OCI-LY1 (cell line): ENCODE measurements around the gene ATP6V1A.

Experiments
- H2AFZ ChIP-seq: fragments of 200-600 bp; sonication (generic), shearing (Covaris generic); 2 replicates; pipeline ENCODE4 v1.6.0; 2014; ENCODE audit warnings: antibody characterized with exemption, mild to moderate bottlenecking, low read length
- H3F3A ChIP-seq: fragments of 200-600 bp; sonication (generic), shearing (Covaris generic); 2 replicates; pipeline ENCODE4 v1.6.0; 2014; ENCODE audit warnings: mild to moderate bottlenecking, antibody characterized with exemption, low read length, moderate library complexity; ENCODE audit not compliant: insufficient read depth
- H3K27ac ChIP-seq: fragments of 200-600 bp; sonication (generic); 2 replicates; pipeline ENCODE4 v1.5.1; 2014; ENCODE audit warnings: low read length, mixed run types, mild to moderate bottlenecking, low read depth; ENCODE audit not compliant: poor library complexity, severe bottlenecking
- H3K27me3 ChIP-seq: fragments of 200-600 bp; sonication (generic); 2 replicates; pipeline ENCODE4 v1.6.0; 2014; ENCODE audit warnings: antibody characterized with exemption, mild to moderate bottlenecking, low read length, moderate library complexity; ENCODE audit not compliant: insufficient read depth
- H3K36me3 ChIP-seq: fragments of 200-600 bp; sonication (generic); 2 replicates; pipeline ENCODE4 v1.6.1; 2014; ENCODE audit warnings: mild to moderate bottlenecking, antibody characterized with exemption, low read length, moderate library complexity, mixed read lengths; ENCODE audit not compliant: insufficient read depth
- H3K4me1 ChIP-seq: fragments of 200-600 bp; sonication (generic); 2 replicates; pipeline ENCODE4 v1.5.1; 2014; ENCODE audit warnings: mild to moderate bottlenecking, low read length, moderate library complexity; ENCODE audit not compliant: insufficient read depth, severe bottlenecking
- H3K4me2 ChIP-seq: fragments of 200-600 bp; sonication (generic), shearing (Covaris generic); 2 replicates; pipeline ENCODE4 v1.6.1; 2014; ENCODE audit warnings: low read length
- H3K4me3 ChIP-seq: fragments of 200-600 bp; sonication (generic); 2 replicates; pipeline ENCODE4 v1.5.1; 2014; ENCODE audit warnings: low read length, low read depth, mild to moderate bottlenecking, mixed read lengths; ENCODE audit not compliant: poor library complexity, severe bottlenecking
- H3K79me2 ChIP-seq: fragments of 200-600 bp; shearing (Covaris generic); 2 replicates; pipeline ENCODE4 v1.6.1; 2016; ENCODE audit warnings: mixed run types, low read length, mixed read lengths; ENCODE audit not compliant: insufficient read depth
- H3K9ac ChIP-seq: fragments of 200-600 bp; sonication (generic), shearing (Covaris generic); 2 replicates; pipeline ENCODE4 v1.6.1; 2014; ENCODE audit warnings: mild to moderate bottlenecking, low read length, mixed read lengths
- H3K9me2 ChIP-seq: fragments of 200-600 bp; sonication (generic), shearing (Covaris generic); 2 replicates; pipeline ENCODE4 v1.6.1; 2014; ENCODE audit warnings: low read depth, mild to moderate bottlenecking, low read length, mixed read lengths
- H3K9me3 ChIP-seq: fragments of 200-600 bp; shearing (Covaris generic); 2 replicates; pipeline ENCODE4 v1.6.1; 2014; ENCODE audit warnings: low read length, mixed read lengths
- H4K20me1 ChIP-seq: fragments of 200-600 bp; sonication (generic), shearing (Covaris generic); 2 replicates; pipeline ENCODE4 v1.6.0; 2016; ENCODE audit warnings: mild to moderate bottlenecking, low read length; ENCODE audit not compliant: insufficient read depth
- EZH2 ChIP-seq: fragments of 200-600 bp; sonication (generic), shearing (Covaris generic); IDR thresholded peaks from 2 replicates; pipeline ENCODE4 v1.8.0; 2017; ENCODE audit warnings: borderline replicate concordance, mixed run types, mild to moderate bottlenecking, antibody characterized with exemption, low read length, moderate library complexity, mixed read lengths
- TF ChIP-seq, protein P1 (sequence below): fragments of 200-600 bp; sonication (generic), shearing (Covaris generic); IDR thresholded peaks from 2 replicates; pipeline ENCODE4 v1.5.1; 2017; ENCODE audit warnings: mild to moderate bottlenecking, antibody characterized with exemption, low read length, moderate library complexity, mixed read lengths

Gene ATP6V1A

DNA sequence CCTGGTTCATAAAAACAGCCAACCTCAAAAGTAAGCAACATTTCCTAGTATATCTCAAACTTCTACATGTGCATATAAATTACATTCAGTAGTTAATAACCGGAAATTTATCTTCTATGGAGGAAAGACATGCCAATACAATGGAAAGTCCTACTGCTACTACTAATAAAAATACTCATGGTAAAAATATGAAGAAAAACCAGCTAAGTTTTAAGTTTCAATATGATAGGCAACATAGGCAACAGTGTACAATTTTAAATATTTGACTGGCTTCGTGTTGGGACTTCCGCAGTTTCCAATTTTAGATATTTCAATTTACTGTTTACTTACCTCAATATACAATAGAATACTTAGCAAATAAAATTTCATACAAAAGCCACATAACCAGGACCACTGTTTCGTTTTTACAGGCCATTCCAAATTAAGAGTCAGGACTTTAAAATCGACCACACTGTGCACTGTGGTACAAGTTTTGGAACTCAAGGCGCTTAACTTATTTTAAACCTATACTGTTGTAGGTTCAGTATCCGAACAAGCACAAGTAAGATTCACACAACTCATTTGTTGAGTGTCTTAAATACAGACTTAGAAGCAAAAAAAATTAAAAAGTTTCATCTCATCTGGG, 3.7 kb upstream of the ATP6V1A start:
- no peaks in the 10 kb centered on the region for H4K20me1 ChIP-seq
- peaks cover 21% of the 10 kb centered on the region for H3K36me3 ChIP-seq
- no peak overlapping the region for H2AFZ ChIP-seq

DNA sequence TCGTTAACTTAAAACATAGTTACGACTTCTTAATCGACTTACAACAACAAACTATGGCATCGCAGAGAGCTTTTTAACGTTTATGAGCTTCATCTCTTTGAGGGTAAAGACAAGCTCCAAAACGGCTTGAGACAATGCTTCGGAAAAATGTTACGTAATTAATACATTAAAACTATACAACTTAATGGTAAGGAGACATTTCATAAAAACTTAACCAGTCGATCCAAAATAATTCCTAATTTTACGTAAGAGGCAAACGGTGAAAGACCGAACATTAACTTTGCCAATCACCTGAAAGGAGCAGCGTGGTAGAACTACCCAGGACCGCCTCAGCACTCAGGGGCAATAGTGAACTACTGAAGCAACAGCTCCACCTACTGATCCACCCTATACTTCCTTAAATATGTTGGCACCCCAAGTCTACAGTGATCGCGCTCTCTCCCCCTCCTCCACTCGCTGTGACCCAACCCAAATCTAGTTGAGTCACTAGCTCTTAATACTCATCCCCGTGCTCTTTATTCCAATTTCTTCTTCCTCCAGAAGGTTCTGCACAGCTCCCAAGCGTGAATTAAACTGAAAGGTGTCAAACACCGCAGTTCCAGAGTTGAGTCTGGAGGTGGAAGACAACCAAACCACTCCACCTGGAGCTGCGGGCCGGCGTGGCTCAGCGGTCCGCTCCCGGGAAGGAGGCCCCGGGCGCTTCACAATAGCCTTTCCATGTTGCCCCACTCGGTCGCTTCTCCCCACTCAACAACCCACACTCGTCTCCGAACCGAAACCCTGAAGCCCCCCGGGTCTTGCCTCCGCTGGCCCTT, 1.7 kb upstream of the ATP6V1A start:
- no peaks in the 10 kb centered on the region for H4K20me1 ChIP-seq
- no peaks in the 10 kb centered on the region for H3K9me3 ChIP-seq
- H3F3A ChIP-seq: no peaks in the 10 kb centered on the region
- no peak for TF ChIP-seq EZH2
- TF ChIP-seq, protein P1, sequence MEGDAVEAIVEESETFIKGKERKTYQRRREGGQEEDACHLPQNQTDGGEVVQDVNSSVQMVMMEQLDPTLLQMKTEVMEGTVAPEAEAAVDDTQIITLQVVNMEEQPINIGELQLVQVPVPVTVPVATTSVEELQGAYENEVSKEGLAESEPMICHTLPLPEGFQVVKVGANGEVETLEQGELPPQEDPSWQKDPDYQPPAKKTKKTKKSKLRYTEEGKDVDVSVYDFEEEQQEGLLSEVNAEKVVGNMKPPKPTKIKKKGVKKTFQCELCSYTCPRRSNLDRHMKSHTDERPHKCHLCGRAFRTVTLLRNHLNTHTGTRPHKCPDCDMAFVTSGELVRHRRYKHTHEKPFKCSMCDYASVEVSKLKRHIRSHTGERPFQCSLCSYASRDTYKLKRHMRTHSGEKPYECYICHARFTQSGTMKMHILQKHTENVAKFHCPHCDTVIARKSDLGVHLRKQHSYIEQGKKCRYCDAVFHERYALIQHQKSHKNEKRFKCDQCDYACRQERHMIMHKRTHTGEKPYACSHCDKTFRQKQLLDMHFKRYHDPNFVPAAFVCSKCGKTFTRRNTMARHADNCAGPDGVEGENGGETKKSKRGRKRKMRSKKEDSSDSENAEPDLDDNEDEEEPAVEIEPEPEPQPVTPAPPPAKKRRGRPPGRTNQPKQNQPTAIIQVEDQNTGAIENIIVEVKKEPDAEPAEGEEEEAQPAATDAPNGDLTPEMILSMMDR: peak; percentile 70
- peaks cover 86% of the 10 kb centered on the region for H3K79me2 ChIP-seq
- no peaks in the 10 kb centered on the region for H3K27me3 ChIP-seq
- peaks cover 70% of the 10 kb centered on the region for H3K4me1 ChIP-seq
- peak overlapping the region; percentile 98 for H3K27ac ChIP-seq
- H3K4me2 ChIP-seq: peak overlapping the region; percentile 93
- no peak overlapping the region for H2AFZ ChIP-seq
- H3K4me3 ChIP-seq: peak overlapping the region; percentile 98
- peak overlapping the region; percentile 98 for H3K9ac ChIP-seq
- H3K9me2 ChIP-seq: no peaks in the 10 kb centered on the region
- H3K36me3 ChIP-seq: peaks cover 21% of the 10 kb centered on the region

More for the DNA sequence above, 3.7 kb upstream of the ATP6V1A start:
- Histone ChIP-seq H3F3A (no peaks in the 10 kb centered on the region), H3K9me3 (no peaks in the 10 kb centered on the region), H3K9ac (peak overlapping the region; percentile 98), H3K4me3 (peak overlapping the region; percentile 98), H3K27me3 (no peaks in the 10 kb centered on the region), H3K4me1 (peaks cover 70% of the 10 kb centered on the region), H3K27ac (peak overlapping the region; percentile 31), H3K79me2 (peaks cover 87% of the 10 kb centered on the region), H3K9me2 (no peaks in the 10 kb centered on the region), H3K4me2 (peak overlapping the region; percentile 93)
- no peak for TF ChIP-seq EZH2
- TF ChIP-seq, protein P1: no peak

DNA sequence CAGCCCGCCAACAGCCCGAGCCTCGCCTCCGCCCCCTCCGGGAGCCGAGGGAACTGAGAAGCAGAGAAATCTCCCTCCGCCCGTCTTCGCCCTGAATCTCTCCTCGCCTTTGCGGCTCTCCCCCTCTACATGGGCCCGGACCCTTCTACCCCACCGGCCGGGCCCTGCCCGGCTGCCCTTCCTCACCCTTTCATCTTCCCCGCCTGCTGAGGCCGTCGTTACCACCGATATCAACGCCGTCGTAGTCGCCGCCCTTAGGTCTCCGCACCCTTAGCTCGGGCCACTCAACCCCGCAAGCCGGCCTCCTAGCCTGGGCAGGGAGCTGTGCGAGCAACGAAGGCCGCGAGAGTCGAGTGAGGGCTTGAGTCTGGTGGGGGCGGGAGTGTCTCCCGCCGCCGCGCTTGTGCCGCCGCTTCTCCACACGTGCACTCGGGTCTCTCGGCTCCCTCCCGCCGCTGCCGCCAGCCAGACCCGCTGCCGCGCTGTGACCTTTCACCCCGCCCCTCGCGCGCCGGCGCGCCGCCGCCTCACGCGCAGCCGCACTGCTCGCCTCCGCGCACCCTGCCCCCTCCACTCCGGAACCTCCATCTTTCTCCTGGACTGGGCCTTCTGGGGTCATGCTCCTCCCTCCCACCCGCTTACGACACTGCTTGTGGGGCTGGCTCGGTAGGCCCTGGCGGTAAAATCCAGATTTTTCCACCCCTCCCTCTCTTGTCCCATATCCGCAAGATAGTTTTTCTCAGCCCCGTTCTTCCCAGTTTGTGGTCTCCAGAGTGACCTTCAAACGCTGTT, 883 bp upstream of the ATP6V1A start, which contains the start of gene NAA50:
TSS of gene NAA50 (minus strand) at position 494 of the 792 bp plus-strand sequence. CDS start at position 194, 300 bp downstream.
- peak within 1 kb of the TSS; percentile 98 for H3K27ac ChIP-seq
- TF ChIP-seq EZH2: no peak
- TF ChIP-seq, protein P1: no peak
- peak within 1 kb of the TSS; percentile 93 for H3K4me2 ChIP-seq
- no peaks in the 10 kb centered on the region for H3F3A ChIP-seq
- 0 out of 2 replicates have a peak within 1 kb of the TSS, but pooled peaks have one; percentile 38 for H2AFZ ChIP-seq
- H4K20me1 ChIP-seq: no peaks in the 10 kb centered on the region
- no peaks in the 10 kb centered on the region for H3K27me3 ChIP-seq
- H3K9me2 ChIP-seq: no peaks in the 10 kb centered on the region
- H3K79me2 ChIP-seq: peaks cover 86% of the 10 kb centered on the region
- peak within 1 kb of the TSS; percentile 98 for H3K4me3 ChIP-seq
- peaks cover 65% of the 10 kb centered on the region for H3K4me1 ChIP-seq
- H3K36me3 ChIP-seq: peaks cover 19% of the 10 kb centered on the region
- H3K9ac ChIP-seq: peak within 1 kb of the TSS; percentile 98
- no peaks in the 10 kb centered on the region for H3K9me3 ChIP-seq
